Posterior vena cava (tissue), 2 donors: ENCODE results near the gene SRGAP2C. TPM values are rescaled to one million over a fixed set of nuclear protein-coding genes. Genes with fewer than 3 reads are reported as not detected.
"Not testable (repeated sequence)": the region's sequence is repeated elsewhere in the genome, so short reads cannot be mapped to it uniquely, and the experiment has no call there.

Experiments used
- DNase-seq: peaks from one replicate; pipeline ENCODE4 v3.0.0-alpha.2; 2020; ENCODE audit warnings: low spot score
- intact Hi-C, 2 donors: fragments of 100-400 bp; cut with DNase I; formaldehyde crosslinking; loops; one replicate each; pipeline versions ENCODE4 v1.14.1 to v1.14.2; 2022 to 2023
- total RNA-seq, 2 donors: library from RNA; stranded (reverse); fragmentation: NEBNext Ultra II Directional; extraction: Animal tissue kit (Norgen Biotek cat#: 25700); gene quantifications; one replicate each; pipeline ENCODE4 v1.2.1, GENCODE V29; 2021
- donor health status: DM: yes; HTN: yes; CAD: no.
- donor health status: DM: yes; HTN: yes; CAD: no.

Gene SRGAP2C
- total RNA-seq, 2 donors from 2014 or later = 28.3 to 29.3 TPM

GRCh38 chr1:121178197-121178596, 6.6 kb upstream of the SRGAP2C start:
- DNase-seq, intact Hi-C loops: not testable (repeated sequence)

GRCh38 chr1:121183867-121184266, 908 bp upstream of the SRGAP2C start:
- DNase-seq, intact Hi-C loops: not testable (repeated sequence)

DNA sequence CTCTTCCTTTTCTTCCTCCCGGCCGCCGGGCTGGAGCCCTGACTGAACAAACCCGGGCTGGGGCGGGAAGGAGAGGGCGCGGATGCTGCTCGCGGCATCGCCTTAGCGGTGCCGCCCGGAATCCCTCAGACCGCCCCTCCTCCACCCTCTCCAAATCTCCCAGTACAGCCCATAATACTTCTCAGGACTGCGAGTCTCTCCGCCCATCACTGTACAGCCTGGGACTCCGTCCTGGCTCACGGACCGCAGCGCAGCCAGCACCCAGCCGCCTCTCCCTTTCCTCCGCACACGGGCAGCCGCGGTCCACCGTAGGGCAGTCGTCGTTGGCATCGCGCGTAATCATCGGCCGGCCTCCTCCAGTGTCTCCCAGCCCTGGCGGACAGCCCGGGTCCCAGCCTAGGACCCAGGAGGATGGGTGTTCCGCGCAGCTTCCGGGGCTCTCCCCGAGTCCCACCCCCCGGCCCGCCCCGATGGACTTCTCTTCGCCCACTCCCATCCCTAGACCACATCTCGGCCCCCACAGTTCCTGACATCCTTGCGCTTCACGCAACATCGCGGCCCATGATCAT, 449 bp downstream of the SRGAP2C start:
- DNase-seq, intact Hi-C loops: not testable (repeated sequence)

DNA sequence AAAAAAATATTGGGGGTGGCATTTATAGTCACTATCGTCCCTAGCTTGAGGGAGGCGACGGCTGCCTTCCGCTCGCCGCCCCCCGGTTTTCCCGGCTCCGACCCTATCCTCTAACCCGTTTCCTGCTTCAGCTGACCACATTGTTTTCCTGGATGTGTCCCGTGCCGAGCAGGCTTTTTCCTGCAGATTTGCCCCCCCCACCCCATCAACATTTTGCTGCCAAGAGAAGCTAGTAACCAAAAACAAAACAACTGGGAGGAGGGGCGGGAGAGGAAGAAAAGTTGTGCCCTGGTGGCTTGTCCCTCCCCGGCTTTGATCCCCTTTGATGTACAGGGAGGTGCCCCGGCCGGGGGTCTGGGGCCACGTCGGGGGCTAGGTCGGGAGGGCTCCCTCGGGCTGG, 1.4 kb downstream of the SRGAP2C start:
- DNase-seq, intact Hi-C loops: not testable (repeated sequence)

DNA sequence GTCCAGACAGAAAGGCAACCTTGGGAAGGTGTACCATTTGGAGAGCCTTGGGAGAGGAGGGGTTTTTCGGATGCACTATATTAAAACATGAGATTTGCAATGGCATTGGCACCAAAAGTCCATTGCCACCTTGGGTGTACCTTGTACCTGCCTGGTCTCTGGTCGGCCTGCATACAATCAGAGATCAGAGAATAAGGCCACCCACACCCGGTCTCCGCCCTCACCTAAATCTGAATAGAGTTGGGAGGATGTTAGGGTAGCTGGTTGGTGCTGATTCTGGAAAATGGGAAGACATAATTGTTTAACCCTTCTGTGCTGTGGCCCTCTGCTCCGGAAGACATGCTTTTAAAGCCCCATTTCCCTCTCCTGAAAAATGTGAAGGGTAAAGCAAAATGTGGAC, 3.1 kb downstream of the SRGAP2C start:
- intact Hi-C loops, DNase-seq: not testable (repeated sequence)

DNA sequence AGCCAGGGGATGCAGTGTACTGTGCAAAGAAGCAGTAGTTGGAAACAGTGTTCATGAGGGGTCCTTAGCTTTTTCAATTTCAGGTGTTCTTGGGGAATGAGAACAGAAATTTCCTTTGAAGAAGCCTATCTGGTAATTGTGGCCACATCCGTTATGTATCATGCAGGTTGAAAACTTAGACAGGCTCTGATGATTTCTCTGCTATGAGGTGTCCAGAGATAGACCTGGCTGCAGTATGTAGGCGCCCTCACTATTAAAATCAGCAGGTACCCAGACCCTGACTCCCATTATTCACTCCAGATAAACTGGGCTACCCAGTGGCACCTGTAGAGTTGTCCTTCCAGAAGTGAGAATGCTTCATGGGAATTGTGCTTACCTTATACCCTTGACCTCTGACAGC, 7.7 kb downstream of the SRGAP2C start:
- intact Hi-C loops, DNase-seq: not testable (repeated sequence)

- DNase-seq, intact Hi-C loops: not testable (repeated sequence)
These were observed 12.5 kb downstream of the SRGAP2C start for GRCh38 chr1:121197095-121197882.

- DNase-seq, intact Hi-C loops: not testable (repeated sequence)
These were observed 15.0 kb downstream of the SRGAP2C start for GRCh38 chr1:121199763-121200162.

- intact Hi-C loops, DNase-seq: not testable (repeated sequence)
These were observed 15.5 kb downstream of the SRGAP2C start for GRCh38 chr1:121200232-121200631.

DNA sequence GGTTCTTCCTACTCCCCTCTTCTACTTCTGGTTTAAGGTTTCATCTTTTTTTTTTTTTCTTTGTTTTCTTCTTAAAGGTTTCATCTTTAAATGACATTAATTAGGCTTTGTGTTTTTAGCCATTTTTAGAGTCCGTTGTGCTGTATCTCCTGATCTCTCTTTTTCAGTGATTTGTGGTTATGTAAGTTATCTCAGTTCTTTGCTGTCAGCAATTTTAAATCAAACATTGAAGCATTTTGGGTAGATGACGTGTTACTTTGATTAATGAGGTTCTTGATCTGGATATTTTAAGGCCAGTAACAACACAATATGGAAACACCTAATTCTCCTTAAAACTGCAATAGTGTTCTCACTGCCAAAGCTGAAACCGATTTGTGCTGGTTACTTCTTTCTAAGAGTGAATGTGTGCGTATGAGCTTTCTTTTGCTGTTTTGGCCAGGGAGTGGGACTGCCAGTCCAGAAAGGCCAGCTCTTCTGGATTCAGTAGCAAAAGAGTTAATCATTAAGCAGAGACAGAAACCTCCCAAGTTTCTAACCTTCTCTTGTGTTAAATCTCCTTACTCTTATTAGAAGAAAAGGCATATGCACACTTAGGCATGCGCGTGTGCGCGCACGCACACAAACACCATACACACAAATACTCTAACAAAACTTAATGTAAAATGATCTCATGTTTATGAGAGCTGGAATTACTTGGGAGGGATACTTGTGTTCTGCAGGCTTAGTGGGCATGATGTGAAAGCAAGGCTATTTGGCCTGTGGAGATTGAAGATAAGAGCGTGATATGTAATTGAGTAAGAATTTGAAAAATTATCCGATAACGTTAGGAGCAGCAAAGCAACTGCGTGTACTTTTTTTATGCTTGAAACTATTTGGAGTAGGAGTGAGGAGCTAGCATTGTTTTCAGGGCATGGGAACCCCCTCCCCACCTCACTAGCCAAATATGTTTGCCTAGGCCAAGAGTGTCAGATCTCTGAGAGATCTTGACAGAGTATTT, 16.5 kb downstream of the SRGAP2C start:
- DNase-seq, intact Hi-C loops: not testable (repeated sequence)

GRCh38 chr1:121202986-121203385, 18.2 kb downstream of the SRGAP2C start:
- DNase-seq, intact Hi-C loops: not testable (repeated sequence)

DNA sequence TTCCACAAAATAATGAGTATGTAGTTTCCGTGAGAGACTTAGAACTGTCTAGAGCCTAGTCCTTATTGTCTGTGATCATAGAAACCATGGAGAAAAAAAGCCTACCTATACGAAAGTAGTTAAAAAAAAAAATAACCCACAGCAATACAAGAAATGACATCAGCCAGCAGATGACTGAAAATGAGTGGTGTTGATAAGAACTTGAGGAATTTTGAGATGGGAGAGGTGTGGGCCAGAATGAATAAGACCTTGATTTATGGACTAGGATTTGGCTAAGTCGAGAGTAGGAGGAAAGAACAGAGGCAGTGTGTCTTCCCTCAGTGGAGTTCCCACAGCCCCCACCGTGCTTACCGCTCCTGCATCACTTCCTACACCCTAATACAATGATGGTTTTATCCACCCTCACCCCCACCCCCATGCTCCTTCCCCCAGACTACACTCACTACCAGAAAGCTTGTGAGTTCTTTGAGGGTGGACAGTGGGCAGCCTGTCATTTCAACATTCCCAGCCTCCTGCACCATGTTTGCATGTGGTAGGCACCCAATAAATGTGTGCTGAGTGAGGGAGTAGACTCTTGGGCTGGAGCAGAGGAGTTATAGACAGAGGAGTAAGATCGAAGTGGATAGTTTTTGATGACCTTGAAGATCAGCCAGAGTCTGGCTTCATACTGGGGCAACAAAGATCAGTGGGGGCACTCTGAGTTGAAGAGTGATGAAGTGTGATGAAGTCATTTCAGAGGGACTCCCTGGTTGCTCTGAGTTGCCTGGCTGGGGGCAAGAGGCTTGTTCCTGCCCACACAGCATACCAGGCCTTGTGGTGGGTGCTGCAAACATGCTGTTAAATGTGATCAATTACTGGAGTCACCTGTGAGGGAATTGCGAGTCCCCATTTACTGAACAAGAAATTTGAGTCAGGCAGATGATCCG, 21.3 kb downstream of the SRGAP2C start:
- DNase-seq, intact Hi-C loops: not testable (repeated sequence)

DNA sequence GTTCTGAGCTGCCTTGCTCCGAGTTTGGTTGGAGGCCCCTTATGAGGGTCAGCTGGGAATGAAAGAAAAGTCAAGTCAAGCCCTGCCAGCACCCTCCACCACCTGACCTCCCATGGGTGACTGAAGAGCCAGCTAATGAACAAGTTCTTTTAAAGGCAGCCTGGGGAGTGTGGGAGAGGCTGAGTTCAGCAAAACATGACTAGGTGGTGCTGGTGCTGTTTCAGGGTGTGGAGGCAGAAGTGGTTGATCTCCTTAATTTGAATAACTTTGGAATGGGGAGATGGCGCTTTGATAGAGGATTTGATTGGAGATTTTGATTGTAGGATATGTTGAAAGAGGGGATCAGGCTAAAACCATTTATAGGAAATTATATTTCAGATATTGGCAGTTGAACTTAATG, 22.6 kb downstream of the SRGAP2C start:
- intact Hi-C loops, DNase-seq: not testable (repeated sequence)

DNA sequence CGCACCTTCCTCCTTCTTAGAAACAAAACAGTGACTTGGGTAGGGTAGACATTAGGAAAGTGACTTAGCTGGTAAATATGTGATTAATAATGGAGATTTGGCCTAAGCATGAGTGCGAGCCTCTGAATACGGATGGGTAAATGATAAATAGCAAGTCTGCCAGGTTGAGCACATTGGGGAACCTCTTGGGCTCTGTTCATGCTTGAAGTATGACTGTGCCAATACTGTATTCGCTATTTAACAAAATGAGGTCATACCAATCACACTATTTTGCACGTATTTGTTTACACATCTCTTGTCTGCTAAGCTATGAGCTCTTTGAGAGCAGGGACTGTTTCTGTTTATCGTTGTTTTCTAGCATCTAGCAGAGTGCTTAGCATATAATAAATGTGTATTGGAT, 23.6 kb downstream of the SRGAP2C start:
- intact Hi-C loops, DNase-seq: not testable (repeated sequence)

DNA sequence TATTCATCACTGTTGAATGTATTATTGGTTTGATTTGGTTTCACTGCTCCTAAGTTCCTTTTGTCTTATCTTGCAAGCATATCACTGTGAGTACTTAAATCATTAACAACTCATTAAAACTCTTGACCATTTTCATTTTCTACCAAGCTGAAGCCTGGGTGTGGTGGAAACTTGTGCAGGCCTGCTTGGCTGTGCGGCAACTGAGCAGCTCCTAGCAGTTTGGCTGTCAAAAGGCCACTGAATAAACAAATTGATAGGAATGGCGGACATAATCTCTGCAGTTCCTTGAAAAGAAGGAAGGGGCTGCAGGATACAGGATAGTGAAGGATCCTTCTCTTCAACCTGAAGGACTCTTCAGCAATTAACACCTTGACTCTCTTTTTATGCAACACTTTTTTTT, 26.0 kb downstream of the SRGAP2C start:
- DNase-seq, intact Hi-C loops: not testable (repeated sequence)

DNA sequence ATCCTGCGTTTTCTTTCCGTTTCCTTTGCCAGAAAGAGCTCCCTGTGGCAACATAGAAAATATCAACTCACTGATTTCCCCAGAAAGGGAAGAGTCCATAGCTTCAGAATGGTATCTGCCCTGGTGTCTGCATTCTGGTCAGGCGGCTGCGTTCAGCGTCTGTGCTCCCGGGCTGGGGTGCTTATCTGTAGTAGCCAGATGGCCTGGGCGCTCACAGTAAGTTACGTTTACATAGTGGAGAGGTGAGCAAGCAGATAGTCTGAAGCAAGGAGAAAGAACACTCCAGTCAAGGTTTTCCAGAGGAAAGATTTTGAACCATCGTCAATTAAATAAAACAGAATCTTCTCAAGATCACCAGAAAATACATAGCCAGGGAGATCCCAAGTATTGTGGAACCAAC, 28.7 kb downstream of the SRGAP2C start:
- intact Hi-C loops, DNase-seq: not testable (repeated sequence)

DNA sequence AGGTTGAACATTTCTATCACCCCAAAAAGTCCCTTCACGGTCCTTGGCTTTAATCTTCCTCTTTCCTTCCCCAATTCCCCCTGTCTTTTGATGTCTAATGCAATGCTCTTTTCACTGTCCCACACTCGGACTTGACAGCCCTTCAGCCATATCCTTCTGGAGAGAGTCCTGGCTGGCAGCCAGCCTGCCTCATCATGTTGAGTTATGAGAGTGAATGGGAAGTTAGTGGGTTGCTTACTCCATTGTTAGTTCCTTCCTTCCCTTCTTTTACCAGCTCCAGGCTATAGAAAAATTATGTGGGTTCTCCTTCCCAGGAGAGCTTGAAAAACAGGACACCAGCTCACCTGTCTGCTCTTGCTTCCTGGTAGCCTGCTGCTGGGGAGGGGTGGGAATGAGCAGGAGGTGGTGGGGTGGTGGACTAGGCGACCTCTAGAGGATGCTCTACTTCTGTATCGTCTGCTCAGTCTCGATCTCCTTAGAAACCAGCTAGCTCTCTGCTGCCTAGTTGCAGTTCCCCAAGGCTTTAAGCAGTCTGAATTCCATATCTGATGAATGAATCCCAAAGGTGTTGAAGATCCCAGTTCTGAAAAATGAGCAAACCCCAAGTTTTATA, 29.9 kb downstream of the SRGAP2C start:
- intact Hi-C loops, DNase-seq: not testable (repeated sequence)
